Spinal cord (tissue), 10 donors: ENCODE measurements around the gene TEKT5. TPM values are rescaled to one million over a fixed set of nuclear protein-coding genes. Genes with fewer than 3 reads are reported as not detected.

Experiments
- DNase-seq, 6 donors: peaks; one replicate each; pipeline versions ENCODE4 v3.0.0 to v3.0.0-alpha.2; 2013 to 2015; ENCODE audit warnings: low spot score in 6 of 6, low read depth in 4 of 6
- H3K27ac ChIP-seq: one replicate; pipeline ENCODE4 v1.5.1; 2013; ENCODE audit warnings: low read depth, low read length, control low read depth
- H3K27me3 ChIP-seq: one replicate; pipeline ENCODE4 v1.6.1; 2013; ENCODE audit warnings: low read length; ENCODE audit not compliant: control insufficient read depth, insufficient read depth
- H3K36me3 ChIP-seq: one replicate; pipeline ENCODE4 v1.6.1; 2013; ENCODE audit warnings: low read length; ENCODE audit not compliant: control insufficient read depth, insufficient read depth
- H3K4me1 ChIP-seq: one replicate; pipeline ENCODE4 v1.6.1; 2013; ENCODE audit warnings: low read length; ENCODE audit not compliant: control insufficient read depth, insufficient read depth
- H3K4me3 ChIP-seq: one replicate; pipeline ENCODE4 v1.5.1; 2013; ENCODE audit warnings: low read depth, low read length, control low read depth
- H3K9me3 ChIP-seq: one replicate; pipeline ENCODE4 v1.6.1; 2013; ENCODE audit warnings: low read length; ENCODE audit not compliant: control insufficient read depth, insufficient read depth
- WGBS: methylation state at CpG from one replicate; pipeline ENCODE4 v1.1.5; 2013; ENCODE audit warnings: missing lambda C conversion rate; ENCODE audit not compliant: insufficient coverage; 5-methylcytosine and 5-hydroxymethylcytosine counted together
- polyA plus RNA-seq, 2 donors: library from polyadenylated mRNA; unstranded; fragments of 120-200 nt; gene quantifications; one replicate each; pipeline ENCODE4 v1.2.1, GENCODE V29; 2013; ENCODE audit not compliant: insufficient read length in 2 of 2
- total RNA-seq, 2 donors: library from RNA; depleted of rRNA in 1 of 2; stranded (reverse); fragments of 120-200 nt in 1 of 2; fragments of >200 nt in 1 of 2; gene quantifications; one replicate each; pipeline versions ENCODE4 v1.2.3 to v1.2.4, GENCODE V29; 2013 to 2014
- donor health status: healthy.

Gene TEKT5
- total and polyA plus RNA-seq, 4 donors = 0.27 to 0.69 (median 0.39) TPM

DNA sequence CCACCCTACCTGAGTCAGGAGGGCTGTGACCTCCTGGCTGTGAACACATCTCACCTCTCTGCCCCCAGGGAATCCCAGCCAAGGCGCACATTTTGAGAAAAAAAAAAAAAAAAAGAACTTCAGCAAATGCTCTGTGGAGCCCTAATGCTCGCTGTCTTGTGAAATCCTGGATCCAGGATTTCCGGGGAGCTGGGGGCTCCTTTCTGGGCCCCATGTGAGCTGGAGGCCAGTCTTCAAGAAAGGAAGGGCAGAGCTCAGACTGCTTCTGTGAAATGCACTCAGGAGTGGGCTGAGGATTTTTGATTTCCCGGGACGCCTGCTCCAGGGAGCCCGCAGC lies 78.3 kb downstream of the TEKT5 start:
- H3K36me3 ChIP-seq = no peaks in the 10 kb centered on the region

DNA sequence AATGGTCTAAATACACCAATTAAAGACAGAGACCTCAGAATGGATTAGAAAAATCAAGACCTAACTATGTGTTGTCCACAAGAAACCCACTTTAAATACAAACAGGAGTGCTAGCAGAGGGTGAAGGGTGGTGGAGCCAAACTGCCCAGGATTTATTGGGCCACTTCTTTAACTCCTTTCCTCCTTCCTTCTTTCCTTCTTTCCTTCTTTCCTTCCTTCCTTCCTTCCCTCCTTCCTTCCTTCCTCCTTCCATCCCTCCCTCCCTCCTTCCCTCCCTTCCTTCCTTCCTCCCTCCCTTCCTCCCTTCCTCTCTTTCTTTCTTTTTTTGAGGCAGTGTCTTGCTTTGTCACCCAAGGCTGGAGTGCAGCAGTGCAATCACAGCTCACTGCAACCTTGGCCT lies 80.0 kb downstream of the TEKT5 start:
- no peaks in the 10 kb centered on the region for H3K36me3 ChIP-seq
- no peak overlapping the region for H3K27ac ChIP-seq
- no peak for DNase-seq
- no peaks in the 10 kb centered on the region for H3K9me3 ChIP-seq
- H3K4me3 ChIP-seq = no peak overlapping the region
- no peaks in the 10 kb centered on the region for H3K27me3 ChIP-seq
- peaks cover 41% of the 10 kb centered on the region for H3K4me1 ChIP-seq

More for the DNA sequence above, 78.3 kb downstream of the TEKT5 start:
- 51% methylated on average over 6 of the region's 6 CpGs for WGBS
- no peak overlapping the region for H3K4me3 ChIP-seq
- no peaks in the 10 kb centered on the region for H3K9me3 ChIP-seq
- DNase-seq = peak in 1 of 6 donors; percentile 22
- H3K27me3 ChIP-seq = no peaks in the 10 kb centered on the region
- H3K4me1 ChIP-seq = peaks cover 46% of the 10 kb centered on the region
- H3K27ac ChIP-seq = peak overlapping the region; percentile 89

DNA sequence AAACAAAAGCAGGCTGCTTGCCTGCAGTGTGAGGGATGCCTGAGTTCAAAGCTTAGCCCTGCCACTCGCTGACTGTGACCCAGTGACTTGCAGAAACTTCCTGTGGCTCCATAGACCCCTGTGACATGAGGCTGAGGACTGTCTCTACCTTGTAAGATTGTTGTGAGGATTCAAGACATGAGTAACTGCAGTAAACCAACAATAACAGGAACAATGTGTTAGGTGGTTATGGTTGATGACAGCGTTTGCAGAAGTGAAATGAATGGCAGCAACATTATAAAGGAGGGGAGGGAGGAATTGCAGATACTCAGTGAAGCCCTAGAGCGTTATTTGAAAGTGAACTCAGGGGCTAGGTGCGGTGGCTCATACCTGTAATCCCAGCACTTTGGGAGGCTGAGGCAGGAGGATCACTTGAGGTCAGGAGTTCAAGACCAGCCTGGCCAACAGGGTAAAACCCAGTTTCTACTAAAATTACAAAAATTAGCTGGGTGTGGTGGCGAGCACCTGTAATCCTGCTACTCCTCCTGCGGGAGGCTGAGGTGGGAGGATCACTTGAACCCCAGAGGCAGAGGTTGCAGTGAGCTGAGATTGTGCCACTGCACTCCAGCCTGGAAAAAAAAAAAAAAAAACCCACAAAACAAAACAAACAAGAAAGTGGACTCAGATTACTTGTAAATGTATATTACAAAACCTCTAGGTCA lies 80.8 kb downstream of the TEKT5 start:
- DNase-seq = no peak
- Histone ChIP-seq H3K27me3 (no peaks in the 10 kb centered on the region), H3K27ac (no peak overlapping the region), H3K9me3 (no peaks in the 10 kb centered on the region), H3K36me3 (no peaks in the 10 kb centered on the region), H3K4me1 (peaks cover 38% of the 10 kb centered on the region), H3K4me3 (no peak overlapping the region)
- WGBS = 63% methylated on average over 3 of the region's 6 CpGs

DNA sequence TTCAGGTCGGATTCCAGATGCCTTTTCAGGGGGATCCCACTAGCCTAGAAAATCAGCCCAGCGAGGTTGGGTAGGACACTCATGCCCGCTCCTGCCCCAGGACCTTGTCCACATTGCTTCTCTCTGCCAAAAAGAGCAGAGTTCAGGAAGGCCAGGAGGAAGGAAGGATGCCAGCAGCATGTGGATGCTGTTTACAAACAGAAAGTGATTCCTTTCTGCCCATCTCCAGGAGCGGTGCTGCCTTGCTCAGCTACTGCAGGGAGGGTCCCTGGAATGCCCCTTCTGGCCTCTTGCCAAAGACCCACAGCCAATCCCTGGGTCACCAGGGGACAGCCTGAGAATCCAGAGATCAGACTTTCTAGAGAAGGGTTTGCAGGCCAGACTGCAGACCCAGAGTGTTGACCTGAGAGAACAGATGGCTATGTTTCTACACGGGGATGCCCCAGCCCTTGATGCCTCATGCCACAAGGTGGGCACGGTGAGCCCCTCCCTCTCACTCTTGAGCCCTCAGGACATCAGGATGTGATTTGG lies 82.0 kb downstream of the TEKT5 start:
- no peak overlapping the region for H3K27ac ChIP-seq
- no peak overlapping the region for H3K4me3 ChIP-seq
- WGBS = 51% methylated on average over 4 of the region's 6 CpGs
- no peaks in the 10 kb centered on the region for H3K36me3 ChIP-seq
- no peaks in the 10 kb centered on the region for H3K9me3 ChIP-seq
- no peaks in the 10 kb centered on the region for H3K27me3 ChIP-seq
- DNase-seq = peak in 2 of 6 donors; percentile 9 to 24
- H3K4me1 ChIP-seq = peaks cover 28% of the 10 kb centered on the region

DNA sequence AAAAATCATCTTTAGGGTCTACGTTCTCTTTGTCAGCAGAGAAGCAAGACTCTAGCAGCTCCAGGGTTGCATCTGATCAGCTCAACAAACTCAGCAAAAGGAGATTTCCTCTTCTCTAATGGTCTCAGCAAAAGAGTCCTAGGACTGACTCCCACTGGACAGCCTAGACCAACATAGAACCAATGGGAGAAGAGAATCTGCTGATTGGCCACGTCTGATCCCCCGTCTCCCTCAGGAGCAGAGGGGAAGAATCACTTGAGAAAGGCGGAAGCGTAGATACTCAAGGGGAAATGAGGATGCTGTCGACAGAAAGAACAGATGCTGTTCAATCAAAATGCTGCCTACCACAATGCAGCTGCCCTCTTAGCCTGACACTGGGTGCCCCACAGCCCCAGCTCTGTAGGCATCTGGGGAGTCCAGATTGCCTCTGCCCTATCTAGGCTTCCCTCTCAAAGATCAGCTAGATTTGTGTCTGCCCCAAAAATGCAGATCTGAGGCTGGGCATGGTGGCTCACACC lies 82.8 kb downstream of the TEKT5 start:
- DNase-seq = peak in 1 of 6 donors; percentile 17
- no peak overlapping the region for H3K4me3 ChIP-seq
- H3K36me3 ChIP-seq = no peaks in the 10 kb centered on the region
- no peaks in the 10 kb centered on the region for H3K27me3 ChIP-seq
- H3K4me1 ChIP-seq = peaks cover 20% of the 10 kb centered on the region
- no peak overlapping the region for H3K27ac ChIP-seq
- no peaks in the 10 kb centered on the region for H3K9me3 ChIP-seq
- 80% methylated on average over 2 of the region's 6 CpGs for WGBS

DNA sequence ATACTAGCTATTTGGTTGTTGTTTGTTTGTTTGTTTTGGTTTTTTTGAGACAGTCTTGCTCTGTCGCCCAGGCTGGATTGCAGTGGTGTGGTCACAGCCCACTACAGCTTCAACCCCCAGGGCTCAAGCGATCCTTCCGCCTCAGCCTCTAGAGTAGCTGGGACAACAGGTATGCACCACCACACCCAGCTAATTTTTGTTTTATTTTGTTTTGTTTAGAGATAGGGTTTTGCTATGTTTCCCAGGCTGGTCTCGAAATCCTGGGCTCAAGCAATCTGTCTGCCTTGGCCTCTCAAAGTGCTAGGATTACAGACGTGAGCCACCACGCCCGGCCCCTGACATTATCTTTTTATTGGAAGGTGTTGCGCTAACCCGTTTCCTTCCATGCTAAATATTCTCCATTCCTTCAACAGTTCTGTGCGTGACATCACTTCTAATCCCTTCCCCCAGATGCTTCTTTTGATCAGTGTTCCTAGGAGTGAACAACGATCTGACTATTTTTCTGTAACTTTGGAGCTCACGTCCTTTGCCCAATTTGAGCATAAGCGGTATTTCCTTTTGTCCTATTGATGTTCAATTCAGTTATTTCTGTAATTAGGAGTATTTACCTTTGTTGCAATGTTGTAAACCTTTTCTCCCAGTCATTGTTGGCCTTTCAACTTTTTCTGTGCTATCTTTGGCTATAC lies 84.1 kb downstream of the TEKT5 start:
- Histone ChIP-seq H3K27ac (no peak overlapping the region), H3K9me3 (no peaks in the 10 kb centered on the region), H3K4me3 (no peak overlapping the region), H3K4me1 (peaks cover 19% of the 10 kb centered on the region), H3K36me3 (no peaks in the 10 kb centered on the region), H3K27me3 (no peaks in the 10 kb centered on the region)
- no peak for DNase-seq
- 89% methylated on average over 7 of the region's 13 CpGs for WGBS

DNA sequence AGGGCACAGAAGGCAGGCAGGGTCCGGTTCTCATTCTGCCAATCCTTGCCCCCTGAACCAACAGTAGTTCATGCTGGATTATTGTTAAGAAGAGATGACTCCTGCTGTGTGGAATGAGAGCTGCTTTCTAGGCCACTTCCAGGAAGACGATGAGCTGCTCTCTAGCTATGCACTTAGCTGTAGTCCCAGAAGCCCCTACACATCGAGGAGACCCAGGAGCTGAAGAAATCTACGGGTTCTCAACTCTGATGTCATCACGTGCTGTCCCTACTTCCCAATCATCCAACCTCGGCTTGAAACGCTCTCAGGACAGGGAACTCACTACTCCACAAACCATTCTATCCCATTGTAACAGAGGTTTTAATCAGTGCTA lies 85.3 kb downstream of the TEKT5 start:
- Histone ChIP-seq H3K27ac (peak overlapping the region; percentile 13), H3K36me3 (no peaks in the 10 kb centered on the region), H3K4me3 (no peak overlapping the region), H3K9me3 (no peaks in the 10 kb centered on the region), H3K27me3 (no peaks in the 10 kb centered on the region), H3K4me1 (peaks cover 19% of the 10 kb centered on the region)
- 55% methylated on average over 1 of the region's 7 CpGs for WGBS
- DNase-seq = peak in 1 of 6 donors; percentile 19

DNA sequence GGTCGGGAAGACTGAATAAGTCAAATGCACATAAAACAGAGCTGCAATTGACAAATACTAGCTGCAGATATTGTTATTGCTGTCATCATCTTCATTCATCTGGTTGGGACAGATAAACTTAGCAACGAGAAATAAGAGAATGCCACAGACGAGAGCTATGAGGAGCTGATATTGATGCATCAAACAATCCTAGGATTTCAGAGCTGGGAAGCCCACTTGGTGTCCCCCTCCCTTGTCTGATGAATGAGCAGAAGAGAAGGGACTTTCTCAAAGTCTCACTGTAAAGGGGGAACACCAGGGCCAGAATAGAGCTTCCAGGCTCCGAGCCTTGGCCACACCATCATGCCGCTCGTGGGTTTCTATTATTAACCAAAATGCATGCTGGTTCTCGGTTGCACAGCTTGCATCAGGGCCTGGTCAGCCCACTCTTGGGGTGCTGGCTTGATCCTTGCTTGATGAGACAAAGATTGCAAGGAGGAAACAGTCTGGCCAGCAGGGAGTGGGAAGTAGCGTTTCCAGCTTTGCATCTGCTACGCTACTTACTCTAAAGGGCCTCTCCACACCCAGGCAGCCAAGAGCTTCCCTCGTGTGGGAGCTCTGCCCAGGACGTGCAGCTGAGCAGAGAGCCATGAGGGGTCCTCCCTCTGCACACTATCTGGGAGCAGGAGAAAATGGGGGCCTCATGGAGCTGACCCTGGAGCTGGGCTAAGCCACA lies 85.9 kb downstream of the TEKT5 start:
- H3K9me3 ChIP-seq = no peaks in the 10 kb centered on the region
- no peaks in the 10 kb centered on the region for H3K36me3 ChIP-seq
- H3K27ac ChIP-seq = peak overlapping the region; percentile 13
- no peak overlapping the region for H3K4me3 ChIP-seq
- DNase-seq = peak in 1 of 6 donors; percentile 51
- H3K27me3 ChIP-seq = no peaks in the 10 kb centered on the region
- WGBS = 47% methylated on average over 9 of the region's 11 CpGs
- peaks cover 19% of the 10 kb centered on the region for H3K4me1 ChIP-seq

DNA sequence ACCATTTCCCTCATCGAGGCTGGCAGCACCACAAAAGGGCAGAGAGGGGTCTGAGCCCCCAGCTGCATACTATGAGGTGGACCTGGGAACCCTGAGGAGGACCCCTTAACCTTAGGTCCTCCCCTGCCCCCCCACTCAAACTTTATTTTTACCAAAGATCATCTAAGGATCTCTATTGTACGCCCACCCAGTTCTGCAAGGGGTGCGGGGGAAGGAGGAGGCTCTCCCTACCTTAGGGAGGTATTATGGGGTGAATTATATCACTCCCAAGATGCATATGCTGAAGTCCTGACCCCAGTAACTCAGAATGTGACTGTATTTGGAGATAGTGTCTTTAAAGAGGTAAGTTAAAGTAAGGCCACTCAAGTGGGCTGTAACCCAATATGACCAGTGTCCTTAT lies 87.6 kb downstream of the TEKT5 start:
- no peak for DNase-seq
- no peaks in the 10 kb centered on the region for H3K27me3 ChIP-seq
- no peaks in the 10 kb centered on the region for H3K9me3 ChIP-seq
- no peaks in the 10 kb centered on the region for H3K36me3 ChIP-seq
- no peak overlapping the region for H3K27ac ChIP-seq
- WGBS = 14% methylated on average over 1 of the region's 3 CpGs
- no peak overlapping the region for H3K4me3 ChIP-seq
- peaks cover 13% of the 10 kb centered on the region for H3K4me1 ChIP-seq
